GM12878 (cell line): ENCODE results near the gene HDHD3. TPM values are rescaled to one million over a fixed set of nuclear protein-coding genes. Genes with fewer than 3 reads are reported as not detected.

Experiments used
- ATAC-seq: fragments of 200-7000 bp; cut with Tn5 transposase; 3 replicates; pipeline ENCODE4 v1.9.1; 2020; ENCODE audit warnings: mild to moderate bottlenecking, moderate library complexity
- BruUV-seq: library from RNA; stranded (reverse); fragments of 400-500 nt; replicated peaks from 2 replicates; lab custom pipeline; 2021; lab: Mats Ljungman, UMichigan
- CTCF ChIA-PET: fragments of 300-600 bp; sonication (Branson Sonifier 250); formaldehyde crosslinking; extraction: SDS; loops from one replicate; lab custom pipeline; 2021; ENCODE audit warnings: inconsistent platforms; lab: Yijun Ruan, JAX
- POLR2A ChIA-PET: fragments of 350-600 bp; formaldehyde crosslinking; extraction: SDS; loops from one replicate; lab custom pipeline; 2021; ENCODE audit warnings: inconsistent platforms; lab: Charles Lee
- RAD21 ChIA-PET: fragments of 300-600 bp; sonication (Branson Sonifier 250); formaldehyde crosslinking; loops from one replicate; lab custom pipeline; 2023; ENCODE audit warnings: antibody characterized with exemption; ENCODE audit not compliant: unreplicated experiment; lab: Charles Lee
- SMC1A ChIA-PET: fragments of 300-600 bp; sonication (Branson Sonifier 250); formaldehyde crosslinking; loops from one replicate; lab custom pipeline; 2023; ENCODE audit not compliant: unreplicated experiment, uncharacterized antibody; lab: Charles Lee
- DNase-seq: peaks from one replicate; pipeline ENCODE4 v3.0.0-alpha.2; 2011; ENCODE audit warnings: low read depth, low spot score
- FAIRE-seq: peaks from 3 replicates; lab custom pipeline; 2011; peaks lifted over from hg19 to GRCh38; lab: Jason Lieb, UNC
- H2AFZ ChIP-seq: 2 replicates; pipeline ENCODE4 v1.6.0; 2011; ENCODE audit warnings: low read depth, low read length, control low read depth; ENCODE audit not compliant: control insufficient read depth
- H3K27ac ChIP-seq: 2 replicates; pipeline ENCODE4 v1.5.1; 2011; ENCODE audit warnings: control low read depth; ENCODE audit not compliant: control insufficient read depth, insufficient read depth
- H3K27me3 ChIP-seq, 2 experiments: replicated peaks in 1 of 2; 2 replicates each; pipeline versions ENCODE4 v1.6.0 to v1.6.1; 2011; ENCODE audit warnings: low read length in 1 of 2; ENCODE audit not compliant: control insufficient read depth in 2 of 2, insufficient read depth in 2 of 2
- H3K36me3 ChIP-seq, 2 experiments: 2 replicates each; pipeline ENCODE4 v1.5.1; 2011; ENCODE audit warnings: low read length in 1 of 2; ENCODE audit not compliant: control insufficient read depth in 2 of 2, insufficient read depth in 2 of 2
- H3K4me1 ChIP-seq: 2 replicates; pipeline ENCODE4 v1.6.1; 2011; ENCODE audit warnings: mild to moderate bottlenecking, low read length, moderate library complexity, mixed read lengths; ENCODE audit not compliant: control insufficient read depth, insufficient read depth
- H3K4me2 ChIP-seq: 2 replicates; pipeline ENCODE4 v1.6.0; 2011; ENCODE audit warnings: control low read depth; ENCODE audit not compliant: control insufficient read depth, insufficient read depth
- H3K4me3 ChIP-seq: fragments of 200-600 bp; sonication (generic); 2 replicates; pipeline ENCODE4 v1.5.1; 2016
- H3K79me2 ChIP-seq: 2 replicates; pipeline ENCODE4 v1.6.0; 2011; ENCODE audit warnings: low read length; ENCODE audit not compliant: control insufficient read depth, insufficient read depth
- H3K9ac ChIP-seq: 2 replicates; pipeline ENCODE4 v1.8.0; 2011; ENCODE audit warnings: low read length, control low read depth, mixed read lengths; ENCODE audit not compliant: control insufficient read depth, insufficient read depth
- H3K9me3 ChIP-seq: replicated peaks from 3 replicates; pipeline ENCODE4 v1.5.1; 2011; ENCODE audit warnings: mild to moderate bottlenecking, low read length; ENCODE audit not compliant: control insufficient read depth, insufficient read depth
- H4K20me1 ChIP-seq: 2 replicates; pipeline ENCODE4 v1.6.0; 2011; ENCODE audit not compliant: control insufficient read depth, insufficient read depth
- EGR1 ChIP-seq, 2 experiments: IDR thresholded peaks; 1 replicate in 1 of 2; 2 replicates in 1 of 2; pipeline ENCODE4 v1.6.1; 2011 to 2012; ENCODE audit warnings: low read depth in 2 of 2, low read length in 2 of 2, borderline replicate concordance in 1 of 2, mild to moderate bottlenecking in 1 of 2, moderate library complexity in 1 of 2
- EP300 ChIP-seq, 2 experiments: fragments of 150-350 bp in 1 of 2; IDR thresholded peaks; 2 replicates each; pipeline ENCODE4 v1.6.1; 2011 to 2012; ENCODE audit warnings: low read depth in 2 of 2, low read length in 2 of 2, borderline replicate concordance in 1 of 2, improper control_type of control experiment in 1 of 2, inconsistent platforms in 1 of 2; ENCODE audit not compliant: control insufficient read depth in 1 of 2
- PML ChIP-seq: IDR thresholded peaks from 2 replicates; pipeline ENCODE4 v1.6.1; 2012; ENCODE audit warnings: low read length, inconsistent platforms
- PRDM15 ChIP-seq: fragments of 450-650 bp; formaldehyde crosslinking; IDR thresholded peaks from 2 replicates; pipeline ENCODE4 v1.4.0; 2020; ENCODE audit warnings: mild to moderate bottlenecking, moderate library complexity
- SP1 ChIP-seq: IDR thresholded peaks from one replicate; pipeline ENCODE4 v1.6.1; 2011; ENCODE audit warnings: low read depth, low read length
- SUPT20H ChIP-seq: IDR thresholded peaks from 2 replicates; pipeline ENCODE4 v1.6.1; 2011; ENCODE audit warnings: low read depth, mild to moderate bottlenecking, low read length, moderate library complexity, borderline replicate concordance; ENCODE audit not compliant: control insufficient read depth
- WGBS: methylation state at CpG from one replicate; pipeline ENCODE4 v1.1.6; 2016; ENCODE audit warnings: low lambda C conversion rate; ENCODE audit not compliant: insufficient replicate concordance, insufficient coverage; ENCODE audit errors: missing lambda C conversion rate; 5-methylcytosine and 5-hydroxymethylcytosine counted together
- in situ Hi-C: fragments of 300-500 bp; cut with MboI; formaldehyde crosslinking; loops from 9 replicates; pipeline ENCODE4 v1.14.3; 2018; ENCODE audit warnings: mixed read lengths
- intact Hi-C: fragments of 100-400 bp; cut with micrococcal nuclease; formaldehyde crosslinking; loops from one replicate; pipeline ENCODE4 v1.14.2; 2022; ENCODE audit not compliant: unreplicated experiment
- polyA plus RNA-seq, 11 experiments: library from polyadenylated mRNA; depleted of rRNA in 4 of 11; unstranded in 6 of 11; stranded (reverse) in 5 of 11; fragments of >200 nt; fragmentation: Nextera tagmentation in 4 of 11; fragmentation: Illumina TruSeq in 1 of 11; extraction: Ambion mirVana in 4 of 11; extraction: Trizol in 1 of 11; gene quantifications; 1 replicate in 1 of 11; 2 replicates in 10 of 11; pipeline versions ENCODE4 v1.2.1 to v1.2.3, GENCODE V29; 2011 to 2016; ENCODE audit warnings: inconsistent platforms in 2 of 11, missing spikeins in 2 of 11, low read depth in 1 of 11
- total RNA-seq, 4 experiments: library from RNA; depleted of rRNA in 3 of 4; stranded (reverse); fragments of >200 nt in 3 of 4; fragmentation: Illumina TruSeq in 1 of 4; extraction: Trizol in 1 of 4; gene quantifications; 2 replicates each; pipeline versions ENCODE4 v1.2.1 to v1.2.3, GENCODE V29; 2013 to 2021

Gene HDHD3
- total and polyA plus RNA-seq, 10 of the 15 experiments (the other 5 are each of a cell fraction or from before 2014, with no cell fraction given), result 1.3 to 29.4 (median 17.9) TPM

GRCh38 chr9:113398796-113399195 is 22.0 kb upstream of the HDHD3 start:
- FAIRE-seq, result no peak
- Histone ChIP-seq H3K36me3 (no peaks in the 10 kb centered on the region), H3K4me3 (no peak overlapping the region), H2AFZ (no peak overlapping the region), H3K79me2 (no peaks in the 10 kb centered on the region; the same call in 1 of the 2 replicates), H4K20me1 (no peaks in the 10 kb centered on the region), H3K9ac (no peak overlapping the region; the same call in 1 of the 2 replicates), H3K4me1 (no peaks in the 10 kb centered on the region), H3K27me3 (no peaks in the 10 kb centered on the region), H3K9me3 (no peaks in the 10 kb centered on the region), H3K4me2 (no peak overlapping the region), H3K27ac (no peak overlapping the region)
- no peak for TF ChIP-seq PRDM15 (CRISPR knock-in tag)
- TF ChIP-seq EGR1 (IDR thresholded peaks at IDR 0.05; ENCODE audit: borderline replicate concordance in 1 of 2, low read depth in 2 of 2, low read length in 2 of 2), result no peak
- TF ChIP-seq SUPT20H, result no peak
- no peak for TF ChIP-seq SP1
- no peak for TF ChIP-seq PML
- TF ChIP-seq EP300 (IDR thresholded peaks at IDR 0.05; ENCODE audit: borderline replicate concordance in 1 of 2, control insufficient read depth in 1 of 2, low read depth in 2 of 2, low read length in 2 of 2), result no peak
- ATAC-seq, result no peak
- ChIA-PET RAD21 (interaction anchor here (1.7 kb wide), 1 partner anchor 259 kb away, joined by 5 read pairs; no protein-coding TSS in a partner anchor), SMC1A (interaction anchor here (0.8 to 3.8 kb wide), 4 partner anchors 11 to 124 kb away, joined by 3 to 12 read pairs (median 6); partner anchors contain the start of genes C9orf43, CDC26, HDHD3 and POLE3), CTCF (interaction anchor here (0.8 to 9.2 kb wide), 8 partner anchors 11 to 124 kb away, joined by 3 to 96 read pairs (median 4); partner anchors contain the start of genes C9orf43, CDC26, HDHD3 and POLE3), POLR2A (interaction anchor here (0.6 to 2.8 kb wide), 5 partner anchors 11 to 168 kb away, joined by 3 to 12 read pairs (median 3); partner anchors contain the start of genes CDC26 and HDHD3)
- intact Hi-C loops (no loop called here), in situ Hi-C loops (no loop called here)
- 86% methylated on average over 5 of the region's 5 CpGs for WGBS
- BruUV-seq, result no TSS peak
- no peak for DNase-seq
